Body of pancreas (tissue), 4 donors: Measurements from ENCODE around the gene UBE3B. TPM values are rescaled to one million over a fixed set of nuclear protein-coding genes. Genes with fewer than 3 reads are reported as not detected.

Experiments used
- ATAC-seq: fragments of 150-250 bp; one replicate; pipeline ENCODE4 v1.9.1; 2016
- DNase-seq, 4 donors: peaks; one replicate each; pipeline ENCODE4 v3.0.0-alpha.2; 2019
- H3K27ac ChIP-seq, 4 donors: fragments of 200-600 bp; sonication (generic); 1 replicate in 3 of 4; 2 replicates in 1 of 4; pipeline versions ENCODE4 v1.5.1 to v1.6.1; 2016 to 2019; ENCODE audit warnings: mild to moderate bottlenecking in 1 of 4, mixed read lengths in 1 of 4, moderate library complexity in 1 of 4
- H3K27me3 ChIP-seq, 2 donors: fragments of 200-600 bp; sonication (generic); one replicate each; pipeline ENCODE4 v1.6.0; 2016; ENCODE audit warnings: mild to moderate bottlenecking in 1 of 2
- H3K36me3 ChIP-seq, 2 donors: fragments of 200-600 bp; sonication (generic); replicated peaks in 1 of 2; 2 replicates each; pipeline ENCODE4 v1.5.1; 2016; ENCODE audit warnings: low read depth in 2 of 2; ENCODE audit not compliant: insufficient read depth in 1 of 2
- H3K4me1 ChIP-seq: fragments of 200-600 bp; sonication (generic); one replicate; pipeline ENCODE4 v1.6.0; 2016
- H3K4me3 ChIP-seq, 2 donors: fragments of 200-600 bp; sonication (generic); 1 replicate in 1 of 2; 2 replicates in 1 of 2; pipeline ENCODE4 v1.5.1; 2016 to 2019
- H3K9me3 ChIP-seq, 3 donors: fragments of 200-600 bp; sonication (generic); 1 replicate in 2 of 3; 2 replicates in 1 of 3; pipeline ENCODE4 v1.5.1; 2016
- POLR2A ChIP-seq, 3 donors: fragments of 450-650 bp; IDR thresholded peaks; one replicate each; pipeline ENCODE4 v1.6.1; 2016; ENCODE audit warnings: antibody characterized with exemption in 3 of 3, mild to moderate bottlenecking in 2 of 3
- WGBS, 2 donors: methylation state at CpG; one replicate each; pipeline ENCODE4 v1.1.5; 2017; 5-methylcytosine and 5-hydroxymethylcytosine counted together
- intact Hi-C: fragments of 100-400 bp; cut with DNase I; formaldehyde crosslinking; loops from one replicate; pipeline ENCODE4 v1.15.1; 2023
- total RNA-seq, 2 donors: library from RNA; depleted of rRNA; stranded (reverse); fragments of >200 nt; gene quantifications; one replicate each; pipeline ENCODE4 v1.1.0, GENCODE V29; 2016
- TF ChIP-seq, protein P1 (sequence below), 7 experiments: fragments of 450-650 bp in 4 of 7; fragments of 200-600 bp in 3 of 7; sonication (generic) in 3 of 7; IDR thresholded peaks; one replicate each; pipeline ENCODE4 v1.5.1; 2016 to 2019; ENCODE audit warnings: antibody characterized with exemption in 7 of 7

The UBE3B gene
- total RNA-seq, 2 donors from 2014 or later, result 18.9 to 33.9 TPM

DNA sequence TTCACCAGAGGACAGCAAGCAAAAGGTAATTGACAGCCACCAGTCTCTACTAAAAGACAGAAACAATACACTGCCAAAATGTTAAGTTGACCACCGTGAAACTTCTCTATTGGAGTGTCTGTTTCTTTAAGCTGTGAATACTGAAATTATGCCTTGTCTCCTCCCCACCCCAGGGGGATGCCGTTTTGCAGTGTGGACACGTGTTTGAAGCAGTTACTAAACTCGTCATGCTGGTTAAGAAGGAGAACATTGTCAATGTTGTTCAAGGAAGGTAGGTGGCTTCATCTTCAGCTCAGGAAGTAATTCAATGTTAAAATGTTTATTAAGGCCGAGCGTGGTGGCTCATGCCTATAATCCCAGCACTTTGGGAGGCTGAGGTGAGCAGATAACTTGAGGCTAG is 33.2 kb upstream of the UBE3B start:
- Histone ChIP-seq H3K36me3 (no peaks in the 10 kb centered on the region), H3K4me3 (no peak overlapping the region), H3K9me3 (no peaks in the 10 kb centered on the region), H3K27me3 (no peaks in the 10 kb centered on the region), H3K4me1 (no peaks in the 10 kb centered on the region), H3K27ac (no peak overlapping the region)
- ATAC-seq, result no peak
- 66 to 74% methylated on average over 6 of the region's 6 CpGs for WGBS, 2 donors
- intact Hi-C loops, result no loop called here
- DNase-seq, result no peak
- TF ChIP-seq POLR2A (IDR thresholded peaks at IDR 0.05), result no peak
- TF ChIP-seq, protein P1, sequence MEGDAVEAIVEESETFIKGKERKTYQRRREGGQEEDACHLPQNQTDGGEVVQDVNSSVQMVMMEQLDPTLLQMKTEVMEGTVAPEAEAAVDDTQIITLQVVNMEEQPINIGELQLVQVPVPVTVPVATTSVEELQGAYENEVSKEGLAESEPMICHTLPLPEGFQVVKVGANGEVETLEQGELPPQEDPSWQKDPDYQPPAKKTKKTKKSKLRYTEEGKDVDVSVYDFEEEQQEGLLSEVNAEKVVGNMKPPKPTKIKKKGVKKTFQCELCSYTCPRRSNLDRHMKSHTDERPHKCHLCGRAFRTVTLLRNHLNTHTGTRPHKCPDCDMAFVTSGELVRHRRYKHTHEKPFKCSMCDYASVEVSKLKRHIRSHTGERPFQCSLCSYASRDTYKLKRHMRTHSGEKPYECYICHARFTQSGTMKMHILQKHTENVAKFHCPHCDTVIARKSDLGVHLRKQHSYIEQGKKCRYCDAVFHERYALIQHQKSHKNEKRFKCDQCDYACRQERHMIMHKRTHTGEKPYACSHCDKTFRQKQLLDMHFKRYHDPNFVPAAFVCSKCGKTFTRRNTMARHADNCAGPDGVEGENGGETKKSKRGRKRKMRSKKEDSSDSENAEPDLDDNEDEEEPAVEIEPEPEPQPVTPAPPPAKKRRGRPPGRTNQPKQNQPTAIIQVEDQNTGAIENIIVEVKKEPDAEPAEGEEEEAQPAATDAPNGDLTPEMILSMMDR (IDR thresholded peaks at IDR 0.05), result no peak

DNA sequence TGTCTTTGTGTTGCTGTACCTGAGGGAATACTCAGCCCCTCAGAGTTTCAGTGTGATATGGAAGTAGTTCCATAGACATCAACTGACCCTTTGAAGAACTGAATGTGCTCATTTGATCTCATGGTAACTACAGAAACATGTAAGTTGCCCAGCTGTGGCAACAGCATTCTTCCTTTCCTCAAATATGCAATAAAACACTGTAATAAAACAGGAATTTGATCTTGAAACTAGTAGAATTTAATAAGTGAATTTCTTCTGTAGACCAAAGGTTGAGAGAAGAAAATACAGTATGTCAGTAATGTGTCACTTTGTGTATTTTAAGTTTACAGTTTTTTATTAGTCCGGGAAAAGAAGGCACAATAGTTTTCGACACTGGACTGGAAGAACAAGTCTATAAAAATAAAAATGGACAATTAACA is 32.2 kb upstream of the UBE3B start:
- no peaks in the 10 kb centered on the region for H3K36me3 ChIP-seq
- DNase-seq (no peak), ATAC-seq (no peak)
- no peaks in the 10 kb centered on the region for H3K27me3 ChIP-seq
- no peaks in the 10 kb centered on the region for H3K4me1 ChIP-seq
- 84 to 94% methylated on average over 2 of the region's 2 CpGs for WGBS, 2 donors
- no peak for TF ChIP-seq POLR2A (IDR thresholded peaks at IDR 0.05)
- TF ChIP-seq, protein P1 (IDR thresholded peaks at IDR 0.05), result no peak
- intact Hi-C loops, result no loop called here
- no peaks in the 10 kb centered on the region for H3K9me3 ChIP-seq
- H3K27ac ChIP-seq, result no peak overlapping the region
- H3K4me3 ChIP-seq, result no peak overlapping the region

DNA sequence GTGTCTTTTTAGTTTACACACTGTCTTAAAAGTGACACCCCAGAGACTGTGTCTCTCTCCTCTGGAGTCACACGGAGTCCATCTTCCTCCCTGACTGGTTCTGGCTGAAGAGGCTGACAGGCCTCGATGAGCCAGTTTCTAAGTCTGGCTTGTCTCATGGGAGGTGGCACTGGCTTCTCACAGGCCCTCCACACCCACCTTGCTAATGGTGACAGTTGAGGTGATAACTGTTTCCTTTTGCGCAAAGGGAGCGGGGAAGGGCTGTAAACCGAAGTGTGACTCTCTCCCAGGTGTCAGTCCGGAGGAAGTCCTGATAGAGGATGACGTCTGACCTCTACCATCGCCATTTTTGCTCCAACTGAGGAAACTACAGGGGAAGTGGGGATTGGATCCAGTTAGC is 30.6 kb upstream of the UBE3B start:
- Histone ChIP-seq H3K4me3 (no peak overlapping the region), H3K27ac (no peak overlapping the region), H3K36me3 (peaks cover 0 to 2% of the 10 kb centered on the region in 2 donors), H3K4me1 (no peaks in the 10 kb centered on the region), H3K9me3 (no peaks in the 10 kb centered on the region), H3K27me3 (no peaks in the 10 kb centered on the region)
- ATAC-seq (no peak), DNase-seq (no peak)
- 76 to 91% methylated on average over 8 of the region's 8 CpGs for WGBS, 2 donors
- intact Hi-C loops, result no loop called here
- TF ChIP-seq, protein P1 (IDR thresholded peaks at IDR 0.05), result no peak
- TF ChIP-seq POLR2A (IDR thresholded peaks at IDR 0.05), result no peak

DNA sequence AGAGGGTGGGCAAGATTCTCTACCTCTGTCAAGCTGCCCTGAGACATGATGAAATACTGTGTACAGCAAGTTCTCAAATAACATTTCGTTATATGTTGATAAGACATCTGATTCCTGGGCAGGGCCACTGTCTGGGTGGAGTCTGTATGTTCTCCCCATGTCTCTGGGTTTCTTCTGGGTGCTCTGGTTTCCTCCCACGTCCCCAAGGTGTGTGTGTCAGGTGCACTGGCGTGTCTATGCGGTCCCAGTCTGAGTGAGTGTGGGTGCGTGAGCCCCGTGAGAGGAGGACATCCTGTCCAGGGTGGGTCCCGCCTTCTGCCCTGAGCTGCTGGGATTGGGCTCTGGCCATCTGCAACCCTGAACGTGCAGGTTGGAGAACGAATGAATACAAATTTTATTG is 30.0 kb upstream of the UBE3B start:
- DNase-seq (no peak), ATAC-seq (no peak)
- Histone ChIP-seq H3K4me3 (no peak overlapping the region), H3K4me1 (no peaks in the 10 kb centered on the region), H3K27me3 (no peaks in the 10 kb centered on the region), H3K36me3 (peaks cover 0 to 5% of the 10 kb centered on the region in 2 donors), H3K27ac (no peak overlapping the region), H3K9me3 (no peaks in the 10 kb centered on the region)
- intact Hi-C loops, result no loop called here
- WGBS, 2 donors, result 77 to 83% methylated on average over 9 of the region's 9 CpGs
- no peak for TF ChIP-seq POLR2A (IDR thresholded peaks at IDR 0.05)
- TF ChIP-seq, protein P1 (IDR thresholded peaks at IDR 0.05), result no peak

DNA sequence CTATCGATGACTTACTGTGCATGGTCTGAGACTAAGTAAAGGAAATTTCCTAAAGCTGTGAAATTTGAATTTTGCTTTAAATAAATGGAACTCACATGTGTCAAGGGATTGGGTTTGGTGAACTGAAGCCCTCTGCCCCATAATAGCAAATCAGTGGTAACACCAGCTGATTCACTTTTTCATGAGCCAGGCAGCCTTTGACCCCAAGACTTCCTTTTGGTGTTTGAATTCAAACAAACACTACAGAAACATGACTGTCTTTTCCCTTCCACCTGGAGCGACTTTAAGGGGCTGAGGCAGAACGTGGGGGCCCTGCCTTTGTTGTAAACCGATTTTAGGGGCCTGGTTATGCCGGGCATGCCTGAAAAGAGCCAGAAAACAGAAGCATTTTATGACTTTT is 29.2 kb upstream of the UBE3B start:
- H3K9me3 ChIP-seq, result no peaks in the 10 kb centered on the region
- no peaks in the 10 kb centered on the region for H3K27me3 ChIP-seq
- ATAC-seq (no peak), DNase-seq (no peak)
- H3K4me1 ChIP-seq, result no peaks in the 10 kb centered on the region
- no peak for TF ChIP-seq POLR2A (IDR thresholded peaks at IDR 0.05)
- TF ChIP-seq, protein P1 (IDR thresholded peaks at IDR 0.05), result no peak
- intact Hi-C loops, result no loop called here
- 77 to 83% methylated on average over 5 of the region's 5 CpGs for WGBS, 2 donors
- H3K27ac ChIP-seq, result no peak overlapping the region
- no peak overlapping the region for H3K4me3 ChIP-seq
- peaks cover 0 to 5% of the 10 kb centered on the region in 2 donors for H3K36me3 ChIP-seq
